MCF 10A (cell line): ENCODE results near the gene TNFRSF1B. TPM values are rescaled to one million over a fixed set of nuclear protein-coding genes. Genes with fewer than 3 reads are reported as not detected.

Source experiments
- BruUV-seq: library from RNA; stranded (reverse); fragments of 400-500 nt; replicated peaks from 2 replicates; lab custom pipeline; 2021; lab: Mats Ljungman, UMichigan
- CTCF ChIA-PET: fragments of 300-600 bp; sonication (Branson Sonifier 250); formaldehyde crosslinking; extraction: SDS; loops from one replicate; lab custom pipeline; 2021; ENCODE audit warnings: antibody characterized with exemption, inconsistent platforms; lab: Yijun Ruan, JAX
- POLR2A ChIA-PET: fragments of 300-600, 350-650 bp; sonication (Branson Sonifier 250); formaldehyde crosslinking; extraction: SDS; loops from one replicate; lab custom pipeline; 2020; ENCODE audit warnings: antibody characterized with exemption, inconsistent platforms; lab: Yijun Ruan, JAX
- DNase-seq: peaks from one replicate; pipeline ENCODE4 v3.0.0-alpha.2; 2018; ENCODE audit not compliant: unreplicated experiment
- H3K27ac Mint-ChIP-seq: one replicate; pipeline ENCODE4 v1.8.0; 2022; ENCODE audit warnings: mild to moderate bottlenecking, low read depth, mixed read lengths; ENCODE audit not compliant: unreplicated experiment
- H3K27me3 Mint-ChIP-seq: one replicate; pipeline ENCODE4 v1.8.0; 2022; ENCODE audit warnings: mixed read lengths; ENCODE audit not compliant: insufficient read depth, unreplicated experiment
- H3K36me3 Mint-ChIP-seq: one replicate; pipeline ENCODE4 v1.8.0; 2022; ENCODE audit warnings: mild to moderate bottlenecking, moderate library complexity, mixed read lengths; ENCODE audit not compliant: insufficient read depth, unreplicated experiment
- H3K4me1 Mint-ChIP-seq: one replicate; pipeline ENCODE4 v1.8.0; 2022; ENCODE audit warnings: mixed read lengths; ENCODE audit not compliant: insufficient read depth, unreplicated experiment
- H3K4me3 Mint-ChIP-seq: one replicate; pipeline ENCODE4 v1.8.0; 2022; ENCODE audit warnings: mild to moderate bottlenecking, moderate library complexity, mixed read lengths; ENCODE audit not compliant: unreplicated experiment
- H3K9me3 Mint-ChIP-seq: one replicate; pipeline ENCODE4 v1.8.0; 2022; ENCODE audit warnings: mixed read lengths; ENCODE audit not compliant: unreplicated experiment
- CTCF ChIP-seq: fragments of 200-600 bp; IDR thresholded peaks from one replicate; pipeline ENCODE4 v1.8.0; 2022; ENCODE audit warnings: antibody characterized with exemption, mild to moderate bottlenecking; ENCODE audit not compliant: unreplicated experiment
- intact Hi-C: fragments of 100-400 bp; cut with micrococcal nuclease; formaldehyde crosslinking; loops from 2 replicates; pipeline ENCODE4 v1.14.1; 2022
- total RNA-seq: library from RNA; stranded (reverse); gene quantifications from 2 replicates; pipeline ENCODE4 v1.2.3, GENCODE V29; 2022

Gene TNFRSF1B
- total RNA-seq, 1 experiment from 2014 or later: not detected

GRCh38 chr1:12157366-12158231 lies 9.2 kb upstream of the TNFRSF1B start:
- POLR2A ChIA-PET: interaction anchor here (1.7 kb wide), 1 partner anchor 14 kb away, joined by 6 read pairs; no protein-coding TSS in a partner anchor
- H3K27ac Mint-ChIP-seq: peak overlapping the region; percentile 10
- H3K36me3 Mint-ChIP-seq: no peaks in the 10 kb centered on the region
- peaks cover 35% of the 10 kb centered on the region for H3K4me1 Mint-ChIP-seq
- H3K9me3 Mint-ChIP-seq: no peaks in the 10 kb centered on the region
- peak; percentile 22 for DNase-seq
- no peak for TF ChIP-seq CTCF
- H3K27me3 Mint-ChIP-seq: no peaks in the 10 kb centered on the region
- CTCF ChIA-PET: interaction anchor here (0.6 to 0.7 kb wide), 2 partner anchors 49 to 1355 kb away, joined by 3 to 4 read pairs; no protein-coding TSS in a partner anchor
- no peak overlapping the region for H3K4me3 Mint-ChIP-seq
- no TSS peak for BruUV-seq
- intact Hi-C loops: no loop called here

GRCh38 chr1:12158357-12159092 lies 8.3 kb upstream of the TNFRSF1B start:
- CTCF ChIA-PET: no interaction called here
- no peaks in the 10 kb centered on the region for H3K27me3 Mint-ChIP-seq
- intact Hi-C loops: no loop called here
- no peak for DNase-seq
- peaks cover 28% of the 10 kb centered on the region for H3K4me1 Mint-ChIP-seq
- peak overlapping the region; percentile 10 for H3K27ac Mint-ChIP-seq
- H3K4me3 Mint-ChIP-seq: no peak overlapping the region
- no TSS peak for BruUV-seq
- no peak for TF ChIP-seq CTCF
- POLR2A ChIA-PET: no interaction called here
- no peaks in the 10 kb centered on the region for H3K36me3 Mint-ChIP-seq
- H3K9me3 Mint-ChIP-seq: no peaks in the 10 kb centered on the region

- H3K27ac Mint-ChIP-seq: no peak overlapping the region
- no peaks in the 10 kb centered on the region for H3K27me3 Mint-ChIP-seq
- no peak for DNase-seq
- no peak overlapping the region for H3K4me3 Mint-ChIP-seq
- ChIA-PET CTCF (interaction anchor here (1.0 kb wide), 1 partner anchor 35 kb away, joined by 3 read pairs; no protein-coding TSS in a partner anchor), POLR2A (no interaction called here)
- peaks cover 26% of the 10 kb centered on the region for H3K4me1 Mint-ChIP-seq
- H3K9me3 Mint-ChIP-seq: no peaks in the 10 kb centered on the region
- H3K36me3 Mint-ChIP-seq: no peaks in the 10 kb centered on the region
- intact Hi-C loops: no loop called here
- no TSS peak for BruUV-seq
- no peak for TF ChIP-seq CTCF
Measured at GRCh38 chr1:12159816-12160215, 7.0 kb upstream of the TNFRSF1B start.

- Mint-ChIP-seq H3K9me3 (no peaks in the 10 kb centered on the region), H3K27ac (peak overlapping the region; percentile 58), H3K36me3 (no peaks in the 10 kb centered on the region), H3K27me3 (peaks cover 6% of the 10 kb centered on the region), H3K4me3 (no peak overlapping the region), H3K4me1 (peaks cover 26% of the 10 kb centered on the region)
- intact Hi-C loops: no loop called here
- CTCF ChIA-PET: interaction anchor here (1.0 to 1.9 kb wide), 2 partner anchors 36 to 47 kb away, joined by 4 to 7 read pairs; no protein-coding TSS in a partner anchor
- DNase-seq: no peak
- POLR2A ChIA-PET: interaction anchor here (0.6 to 1.2 kb wide), 3 partner anchors 18 to 68 kb away, joined by 3 to 4 read pairs (median 3); no protein-coding TSS in a partner anchor
- TF ChIP-seq CTCF: no peak
- BruUV-seq: no TSS peak
Measured at GRCh38 chr1:12161324-12161661, 5.5 kb upstream of the TNFRSF1B start.
